ENCODE results near the gene SEPTIN10. TPM values are rescaled to one million over a fixed set of nuclear protein-coding genes. Genes with fewer than 3 reads are reported as not detected.
"Not testable (repeated sequence)": the region's sequence is repeated elsewhere in the genome, so short reads cannot be mapped to it uniquely, and the experiment has no call there.

The SEPTIN10 gene
- total and polyA plus RNA-seq, 7 donors, result 20.6 to 39.8 (median 32.3) TPM

DNA sequence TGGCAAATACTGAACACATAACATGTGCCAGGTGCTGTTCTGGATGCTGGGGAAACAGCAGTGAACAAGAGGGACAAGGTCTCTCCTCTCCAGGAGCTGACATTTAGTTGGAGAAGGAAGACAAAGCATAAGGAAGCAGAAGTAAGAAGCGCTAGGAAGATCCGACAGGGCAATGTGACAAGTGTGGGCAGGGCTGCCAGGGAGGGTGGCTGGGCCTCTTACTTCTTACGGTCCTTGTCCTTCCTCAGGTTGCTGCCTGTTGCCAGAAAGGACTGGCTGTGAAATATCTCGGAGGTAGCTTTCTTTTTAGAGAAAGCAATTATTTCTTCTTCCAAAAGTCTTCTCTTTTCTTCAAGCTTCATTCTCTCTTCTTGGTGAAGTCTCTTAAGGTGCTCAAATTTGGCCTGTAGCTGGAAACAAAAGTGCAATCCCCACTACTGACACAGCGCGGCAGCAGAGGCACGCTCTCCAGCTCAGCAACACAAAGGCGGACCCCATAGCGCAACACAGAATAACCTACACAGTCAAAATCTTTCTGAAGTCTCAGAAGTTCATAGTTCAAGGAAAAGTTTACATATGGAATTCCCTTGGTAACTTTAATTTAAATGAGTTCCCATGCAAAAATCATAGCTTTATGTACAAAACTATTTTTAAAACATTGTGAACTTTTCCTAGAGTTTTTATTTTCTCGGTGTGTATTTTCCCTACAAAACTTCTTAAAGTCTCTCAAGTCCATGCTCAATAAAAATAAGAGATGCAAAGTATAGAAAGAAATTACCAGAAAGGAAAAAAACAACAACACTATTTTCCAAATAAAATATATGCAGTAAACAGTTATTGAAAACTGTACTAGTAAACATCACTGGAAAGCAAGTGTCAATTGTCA, 67.7 kb downstream of the SEPTIN10 start:
- H3K36me3 ChIP-seq (ENCODE audit: insufficient read depth in 1 of 2, low read depth in 1 of 2), result peaks cover 0 to 3% of the 10 kb centered on the region in 2 donors
- H3K9me3 ChIP-seq, result no peaks in the 10 kb centered on the region
- peaks cover 0 to 4% (median 0%) of the 10 kb centered on the region in 3 donors for H3K27me3 ChIP-seq (ENCODE audit: insufficient read depth in 3 of 3, low read length in 2 of 3)
- H3K4me1 ChIP-seq, result no peaks in the 10 kb centered on the region
- TF ChIP-seq CTCF (IDR thresholded peaks at IDR 0.05), result peak; percentile 92
- ATAC-seq (peak; percentile 84 to 94 (median 88)), DNase-seq (peak; percentile 53 to 75)
- intact Hi-C loops (cut with DNase I), result loop anchor here (1.0 to 5.0 kb wide), 4 partner anchors 171 to 190 kb away; no protein-coding TSS in a partner anchor
- no peak overlapping the region for H3K27ac ChIP-seq
- 35 to 43% (median 42%) methylated on average over 10 of the region's 10 CpGs for WGBS, 3 donors
- H3K4me3 ChIP-seq, result no peak overlapping the region

GRCh38 chr2:109542384-109542783, 71.4 kb downstream of the SEPTIN10 start:
- intact Hi-C loops (cut with DNase I), result no loop called here
- DNase-seq (no peak), ATAC-seq (no peak)
- no peaks in the 10 kb centered on the region for H3K9me3 ChIP-seq
- 72 to 83% (median 79%) methylated on average over 6 of the region's 6 CpGs for WGBS, 3 donors
- no peak for TF ChIP-seq CTCF (IDR thresholded peaks at IDR 0.05)
- peaks cover 0 to 3% of the 10 kb centered on the region in 2 donors for H3K36me3 ChIP-seq (ENCODE audit: insufficient read depth in 1 of 2, low read depth in 1 of 2)
- no peak overlapping the region for H3K27ac ChIP-seq
- peaks cover 0 to 11% (median 0%) of the 10 kb centered on the region in 3 donors for H3K27me3 ChIP-seq (ENCODE audit: insufficient read depth in 3 of 3, low read length in 2 of 3)
- H3K4me3 ChIP-seq, result no peak overlapping the region
- no peaks in the 10 kb centered on the region for H3K4me1 ChIP-seq

DNA sequence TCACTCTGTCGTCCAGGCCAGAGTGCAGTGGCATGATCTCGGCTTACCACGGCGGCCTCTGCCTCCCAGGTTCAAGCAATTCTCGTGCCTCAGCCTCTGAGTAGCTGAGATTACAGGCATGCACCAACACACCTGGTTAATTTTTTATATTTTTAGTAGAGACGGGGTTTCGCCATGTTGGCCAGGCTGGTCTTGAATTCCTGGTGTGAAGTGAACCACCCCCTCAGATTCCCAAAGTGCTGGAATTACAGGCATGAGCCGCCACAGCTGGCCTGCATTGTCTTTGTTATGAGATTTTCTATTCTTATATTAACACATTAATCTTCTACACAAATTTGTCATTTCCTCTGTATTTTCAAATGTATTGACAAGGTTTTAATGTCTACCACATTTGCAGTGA, 75.2 kb downstream of the SEPTIN10 start:
- 58 to 67% (median 67%) methylated on average over 8 of the region's 8 CpGs for WGBS, 3 donors
- H3K27me3 ChIP-seq (ENCODE audit: insufficient read depth in 3 of 3, low read length in 2 of 3), result peaks cover 0 to 15% (median 0%) of the 10 kb centered on the region in 3 donors
- intact Hi-C loops (cut with DNase I), result no loop called here
- H3K4me1 ChIP-seq, result no peaks in the 10 kb centered on the region
- no peaks in the 10 kb centered on the region for H3K36me3 ChIP-seq (ENCODE audit: insufficient read depth in 1 of 2, low read depth in 1 of 2)
- no peak for TF ChIP-seq CTCF (IDR thresholded peaks at IDR 0.05)
- H3K9me3 ChIP-seq, result no peaks in the 10 kb centered on the region
- no peak overlapping the region for H3K27ac ChIP-seq
- H3K4me3 ChIP-seq, result no peak overlapping the region
- DNase-seq, result no peak
- no peak for ATAC-seq

GRCh38 chr2:109537565-109538222, 76.1 kb downstream of the SEPTIN10 start:
- ATAC-seq (no peak), DNase-seq (no peak)
- TF ChIP-seq CTCF (IDR thresholded peaks at IDR 0.05), result no peak
- Histone ChIP-seq H3K27ac (no peak overlapping the region), H3K4me3 (no peak overlapping the region), H3K9me3 (no peaks in the 10 kb centered on the region), H3K27me3 (ENCODE audit: insufficient read depth in 3 of 3, low read length in 2 of 3) (peaks cover 0 to 15% (median 0%) of the 10 kb centered on the region in 3 donors), H3K4me1 (no peaks in the 10 kb centered on the region), H3K36me3 (ENCODE audit: insufficient read depth in 1 of 2, low read depth in 1 of 2) (no peaks in the 10 kb centered on the region)
- intact Hi-C loops (cut with DNase I), result no loop called here
- 45 to 61% (median 51%) methylated on average over 10 of the region's 10 CpGs for WGBS, 3 donors

GRCh38 chr2:109536556-109536955, 77.2 kb downstream of the SEPTIN10 start:
- H3K4me1 ChIP-seq; intact Hi-C loops (cut with DNase I); ATAC-seq; DNase-seq; H3K27ac ChIP-seq; H3K9me3 ChIP-seq; H3K4me3 ChIP-seq; H3K36me3 ChIP-seq (ENCODE audit: insufficient read depth in 1 of 2, low read depth in 1 of 2): not testable (repeated sequence)
- 62 to 69% (median 67%) methylated on average over 3 of the region's 3 CpGs for WGBS, 3 donors
- H3K27me3 ChIP-seq (ENCODE audit: insufficient read depth in 3 of 3, low read length in 2 of 3), result peaks cover 0 to 13% (median 0%) of the 10 kb centered on the region in 3 donors
